Calu3 (cell line): Measurements from ENCODE around the gene WNT7B. TPM values are rescaled to one million over a fixed set of nuclear protein-coding genes. Genes with fewer than 3 reads are reported as not detected.
A peak's percentile ranks its signal among the peaks of the same experiment; 100 is the strongest.

Source experiments
- BruUV-seq: library from RNA; stranded (reverse); fragments of 400-500 nt; replicated peaks from 2 replicates; lab custom pipeline; 2021; lab: Mats Ljungman, UMichigan
- CTCF ChIA-PET: fragments of 300-600 bp; sonication (Branson Sonifier 250); formaldehyde crosslinking; loops from one replicate; lab custom pipeline; 2022; ENCODE audit warnings: antibody characterized with exemption; lab: Charles Lee
- DNase-seq: peaks from one replicate; pipeline ENCODE4 v3.0.0; 2022
- H3K27ac Mint-ChIP-seq: one replicate; pipeline ENCODE4 v1.8.0; 2022; ENCODE audit warnings: mixed read lengths; ENCODE audit not compliant: unreplicated experiment
- H3K27me3 Mint-ChIP-seq: one replicate; pipeline ENCODE4 v1.8.0; 2022; ENCODE audit warnings: mixed read lengths; ENCODE audit not compliant: unreplicated experiment
- H3K36me3 Mint-ChIP-seq: one replicate; pipeline ENCODE4 v1.8.0; 2022; ENCODE audit warnings: mild to moderate bottlenecking, moderate library complexity, mixed read lengths; ENCODE audit not compliant: insufficient read depth, unreplicated experiment
- H3K4me1 Mint-ChIP-seq: one replicate; pipeline ENCODE4 v1.8.0; 2022; ENCODE audit warnings: mild to moderate bottlenecking, low read depth, mixed read lengths; ENCODE audit not compliant: unreplicated experiment
- H3K4me3 Mint-ChIP-seq: one replicate; pipeline ENCODE4 v1.8.0; 2022; ENCODE audit warnings: mild to moderate bottlenecking, low read depth, moderate library complexity, mixed read lengths; ENCODE audit not compliant: unreplicated experiment
- H3K9me3 Mint-ChIP-seq: one replicate; pipeline ENCODE4 v1.8.0; 2022; ENCODE audit warnings: low read depth, mixed read lengths; ENCODE audit not compliant: unreplicated experiment
- CTCF ChIP-seq: fragments of 200-600 bp; IDR thresholded peaks from one replicate; pipeline ENCODE4 v1.8.0; 2022; ENCODE audit warnings: antibody characterized with exemption; ENCODE audit not compliant: unreplicated experiment
- intact Hi-C: fragments of 100-400 bp; cut with micrococcal nuclease; formaldehyde crosslinking; loops from one replicate; pipeline ENCODE4 v1.10.0; 2022; ENCODE audit not compliant: unreplicated experiment
- total RNA-seq: library from RNA; stranded (reverse); gene quantifications from 2 replicates; pipeline ENCODE4 v1.2.3, GENCODE V29; 2022

Gene WNT7B
- total RNA-seq, 1 experiment from 2014 or later: 100.0 TPM

- H3K27ac Mint-ChIP-seq: peak overlapping the region; percentile 33
- H3K4me3 Mint-ChIP-seq: no peak overlapping the region
- CTCF ChIA-PET: no interaction called here
- peaks cover 51% of the 10 kb centered on the region for H3K36me3 Mint-ChIP-seq
- no peaks in the 10 kb centered on the region for H3K27me3 Mint-ChIP-seq
- peaks cover 38% of the 10 kb centered on the region for H3K4me1 Mint-ChIP-seq
- H3K9me3 Mint-ChIP-seq: no peaks in the 10 kb centered on the region
- intact Hi-C loops: no loop called here
- DNase-seq: no peak
- TF ChIP-seq CTCF: no peak
- BruUV-seq: no TSS peak
Measured at GRCh38 chr22:45964926-45965527, 11.9 kb downstream of the WNT7B start.

GRCh38 chr22:45964372-45964771, 12.6 kb downstream of the WNT7B start:
- H3K36me3 Mint-ChIP-seq: peaks cover 48% of the 10 kb centered on the region
- no peak overlapping the region for H3K4me3 Mint-ChIP-seq
- intact Hi-C loops: no loop called here
- H3K27me3 Mint-ChIP-seq: no peaks in the 10 kb centered on the region
- peaks cover 32% of the 10 kb centered on the region for H3K4me1 Mint-ChIP-seq
- no peaks in the 10 kb centered on the region for H3K9me3 Mint-ChIP-seq
- H3K27ac Mint-ChIP-seq: no peak overlapping the region
- no peak for TF ChIP-seq CTCF
- BruUV-seq: no TSS peak
- CTCF ChIA-PET: no interaction called here
- no peak for DNase-seq

GRCh38 chr22:45963821-45964220, 13.1 kb downstream of the WNT7B start:
- Mint-ChIP-seq H3K27ac (no peak overlapping the region), H3K4me3 (no peak overlapping the region), H3K4me1 (peaks cover 26% of the 10 kb centered on the region), H3K36me3 (peaks cover 43% of the 10 kb centered on the region), H3K27me3 (no peaks in the 10 kb centered on the region), H3K9me3 (no peaks in the 10 kb centered on the region)
- CTCF ChIA-PET: no interaction called here
- no peak for DNase-seq
- BruUV-seq: no TSS peak
- intact Hi-C loops: no loop called here
- TF ChIP-seq CTCF: no peak

GRCh38 chr22:45962756-45963324, 14.1 kb downstream of the WNT7B start:
- peaks cover 38% of the 10 kb centered on the region for H3K36me3 Mint-ChIP-seq
- H3K4me1 Mint-ChIP-seq: peaks cover 17% of the 10 kb centered on the region
- no peaks in the 10 kb centered on the region for H3K27me3 Mint-ChIP-seq
- H3K9me3 Mint-ChIP-seq: no peaks in the 10 kb centered on the region
- no peak overlapping the region for H3K27ac Mint-ChIP-seq
- no TSS peak for BruUV-seq
- no peak for TF ChIP-seq CTCF
- CTCF ChIA-PET: no interaction called here
- peak; percentile 18 for DNase-seq
- intact Hi-C loops: no loop called here
- H3K4me3 Mint-ChIP-seq: no peak overlapping the region
